A549 (cell line): ENCODE measurements around the gene DHX34.

Source experiments
- BHLHE40 ChIP-seq: IDR thresholded peaks from 2 replicates; pipeline ENCODE4 v1.6.1; 2012; ENCODE audit warnings: low read depth, low read length, inconsistent platforms
- JUN ChIP-seq, 2 experiments: fragments of >200 bp; sonication (Bioruptor Twin); formaldehyde crosslinking; IDR thresholded peaks; 2 replicates in 1 of 2; 3 replicates in 1 of 2; pipeline ENCODE4 v1.6.1; 2016 to 2017
- POLR2A ChIP-seq: IDR thresholded peaks from 2 replicates; pipeline ENCODE4 v1.6.1; 2012; ENCODE audit warnings: mild to moderate bottlenecking, low read length
- SMC3 ChIP-seq: fragments of >200 bp; sonication (Bioruptor Twin); formaldehyde crosslinking; IDR thresholded peaks from 3 replicates; pipeline ENCODE4 v1.6.1; 2018; ENCODE audit warnings: inconsistent platforms
- TF ChIP-seq, protein P1 (sequence below): fragments of 150-350 bp; IDR thresholded peaks from 2 replicates; pipeline ENCODE4 v1.6.1; 2014; ENCODE audit warnings: low read depth, mild to moderate bottlenecking, low read length
- TF ChIP-seq, protein P2 (sequence below): fragments of >200 bp; sonication (Bioruptor Twin); formaldehyde crosslinking; IDR thresholded peaks from 3 replicates; pipeline ENCODE4 v1.5.1; 2016
- TF ChIP-seq, protein P3 (sequence below): IDR thresholded peaks from 2 replicates; pipeline ENCODE4 v1.6.1; 2012

DNA sequence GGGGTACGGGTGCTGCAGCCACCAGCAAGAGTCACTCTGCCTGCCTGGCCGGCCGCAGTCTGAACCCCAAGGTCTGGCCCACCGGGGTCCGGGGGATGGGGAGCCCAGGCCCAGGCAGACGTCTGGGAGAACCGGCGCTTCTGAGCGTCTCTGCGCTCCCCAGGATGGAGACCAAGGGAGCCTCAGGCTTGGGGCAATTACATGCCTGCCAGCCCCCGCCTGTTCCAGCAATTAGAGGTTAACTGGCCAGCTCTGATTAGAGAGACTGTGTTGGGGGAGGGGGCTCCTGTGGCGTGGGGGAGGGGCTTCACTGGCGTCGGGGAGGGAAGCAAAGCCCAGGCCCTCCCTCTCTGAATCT, 58.3 kb downstream of the DHX34 start:
- TF ChIP-seq SMC3 (no peak), POLR2A (no peak), JUN (IDR thresholded peaks at IDR 0.05) (no peak), BHLHE40 (no peak)
- TF ChIP-seq, protein P1, sequence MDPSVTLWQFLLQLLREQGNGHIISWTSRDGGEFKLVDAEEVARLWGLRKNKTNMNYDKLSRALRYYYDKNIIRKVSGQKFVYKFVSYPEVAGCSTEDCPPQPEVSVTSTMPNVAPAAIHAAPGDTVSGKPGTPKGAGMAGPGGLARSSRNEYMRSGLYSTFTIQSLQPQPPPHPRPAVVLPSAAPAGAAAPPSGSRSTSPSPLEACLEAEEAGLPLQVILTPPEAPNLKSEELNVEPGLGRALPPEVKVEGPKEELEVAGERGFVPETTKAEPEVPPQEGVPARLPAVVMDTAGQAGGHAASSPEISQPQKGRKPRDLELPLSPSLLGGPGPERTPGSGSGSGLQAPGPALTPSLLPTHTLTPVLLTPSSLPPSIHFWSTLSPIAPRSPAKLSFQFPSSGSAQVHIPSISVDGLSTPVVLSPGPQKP: no peak
- TF ChIP-seq, protein P2, sequence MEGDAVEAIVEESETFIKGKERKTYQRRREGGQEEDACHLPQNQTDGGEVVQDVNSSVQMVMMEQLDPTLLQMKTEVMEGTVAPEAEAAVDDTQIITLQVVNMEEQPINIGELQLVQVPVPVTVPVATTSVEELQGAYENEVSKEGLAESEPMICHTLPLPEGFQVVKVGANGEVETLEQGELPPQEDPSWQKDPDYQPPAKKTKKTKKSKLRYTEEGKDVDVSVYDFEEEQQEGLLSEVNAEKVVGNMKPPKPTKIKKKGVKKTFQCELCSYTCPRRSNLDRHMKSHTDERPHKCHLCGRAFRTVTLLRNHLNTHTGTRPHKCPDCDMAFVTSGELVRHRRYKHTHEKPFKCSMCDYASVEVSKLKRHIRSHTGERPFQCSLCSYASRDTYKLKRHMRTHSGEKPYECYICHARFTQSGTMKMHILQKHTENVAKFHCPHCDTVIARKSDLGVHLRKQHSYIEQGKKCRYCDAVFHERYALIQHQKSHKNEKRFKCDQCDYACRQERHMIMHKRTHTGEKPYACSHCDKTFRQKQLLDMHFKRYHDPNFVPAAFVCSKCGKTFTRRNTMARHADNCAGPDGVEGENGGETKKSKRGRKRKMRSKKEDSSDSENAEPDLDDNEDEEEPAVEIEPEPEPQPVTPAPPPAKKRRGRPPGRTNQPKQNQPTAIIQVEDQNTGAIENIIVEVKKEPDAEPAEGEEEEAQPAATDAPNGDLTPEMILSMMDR: no peak
- TF ChIP-seq, protein P3, sequence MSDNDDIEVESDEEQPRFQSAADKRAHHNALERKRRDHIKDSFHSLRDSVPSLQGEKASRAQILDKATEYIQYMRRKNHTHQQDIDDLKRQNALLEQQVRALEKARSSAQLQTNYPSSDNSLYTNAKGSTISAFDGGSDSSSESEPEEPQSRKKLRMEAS: no peak
